ENCODE data around the gene ULK4.

ULK4 gene

GRCh38 chr3:41519746-41520145 lies 442.2 kb downstream of the ULK4 start:
- peaks cover 12% of the 10 kb centered on the region for H3K9me3 ChIP-seq (ENCODE audit: insufficient read depth, low read length)
- H3K4me2 ChIP-seq (ENCODE audit: low read length), result no peak overlapping the region
- no peak overlapping the region for H2AFZ ChIP-seq (ENCODE audit: low read depth, low read length)
- H3K4me1 ChIP-seq (ENCODE audit: low read length), result peaks cover 36% of the 10 kb centered on the region
- H3K4me3 ChIP-seq (ENCODE audit: low read length), result no peak overlapping the region
- no peaks in the 10 kb centered on the region for H3K79me2 ChIP-seq (ENCODE audit: low read length)
- H3K27ac ChIP-seq (ENCODE audit: low read length), result no peak overlapping the region
- H3K27me3 ChIP-seq (ENCODE audit: low read depth, low read length), result peaks cover 38% of the 10 kb centered on the region
- TF ChIP-seq, protein P1, sequence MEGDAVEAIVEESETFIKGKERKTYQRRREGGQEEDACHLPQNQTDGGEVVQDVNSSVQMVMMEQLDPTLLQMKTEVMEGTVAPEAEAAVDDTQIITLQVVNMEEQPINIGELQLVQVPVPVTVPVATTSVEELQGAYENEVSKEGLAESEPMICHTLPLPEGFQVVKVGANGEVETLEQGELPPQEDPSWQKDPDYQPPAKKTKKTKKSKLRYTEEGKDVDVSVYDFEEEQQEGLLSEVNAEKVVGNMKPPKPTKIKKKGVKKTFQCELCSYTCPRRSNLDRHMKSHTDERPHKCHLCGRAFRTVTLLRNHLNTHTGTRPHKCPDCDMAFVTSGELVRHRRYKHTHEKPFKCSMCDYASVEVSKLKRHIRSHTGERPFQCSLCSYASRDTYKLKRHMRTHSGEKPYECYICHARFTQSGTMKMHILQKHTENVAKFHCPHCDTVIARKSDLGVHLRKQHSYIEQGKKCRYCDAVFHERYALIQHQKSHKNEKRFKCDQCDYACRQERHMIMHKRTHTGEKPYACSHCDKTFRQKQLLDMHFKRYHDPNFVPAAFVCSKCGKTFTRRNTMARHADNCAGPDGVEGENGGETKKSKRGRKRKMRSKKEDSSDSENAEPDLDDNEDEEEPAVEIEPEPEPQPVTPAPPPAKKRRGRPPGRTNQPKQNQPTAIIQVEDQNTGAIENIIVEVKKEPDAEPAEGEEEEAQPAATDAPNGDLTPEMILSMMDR (IDR thresholded peaks at IDR 0.05; ENCODE audit: low read depth, low read length), result no peak
- no peak for TF ChIP-seq EZH2phosphoT487 (IDR thresholded peaks at IDR 0.05; ENCODE audit: low read depth)
- no peak overlapping the region for H3K9ac ChIP-seq (ENCODE audit: low read length)
- H3K36me3 ChIP-seq (replicated peaks; ENCODE audit: low read depth, low read length), result no peaks in the 10 kb centered on the region
- H4K20me1 ChIP-seq (ENCODE audit: insufficient read depth, low read length), result no peaks in the 10 kb centered on the region

GRCh38 chr3:41518626-41519025 lies 443.3 kb downstream of the ULK4 start:
- Histone ChIP-seq H3K4me3 (ENCODE audit: low read length) (no peak overlapping the region), H4K20me1 (ENCODE audit: insufficient read depth, low read length) (no peaks in the 10 kb centered on the region), H3K4me1 (ENCODE audit: low read length) (peaks cover 27% of the 10 kb centered on the region), H3K36me3 (replicated peaks; ENCODE audit: low read depth, low read length) (no peaks in the 10 kb centered on the region), H2AFZ (ENCODE audit: low read depth, low read length) (no peak overlapping the region), H3K79me2 (ENCODE audit: low read length) (no peaks in the 10 kb centered on the region), H3K4me2 (ENCODE audit: low read length) (no peak overlapping the region), H3K27me3 (ENCODE audit: low read depth, low read length) (peaks cover 34% of the 10 kb centered on the region), H3K9me3 (ENCODE audit: insufficient read depth, low read length) (peaks cover 12% of the 10 kb centered on the region), H3K9ac (ENCODE audit: low read length) (no peak overlapping the region), H3K27ac (ENCODE audit: low read length) (no peak overlapping the region)
- TF ChIP-seq, protein P1 (IDR thresholded peaks at IDR 0.05; ENCODE audit: low read depth, low read length), result no peak
- TF ChIP-seq EZH2phosphoT487 (IDR thresholded peaks at IDR 0.05; ENCODE audit: low read depth), result no peak

DNA sequence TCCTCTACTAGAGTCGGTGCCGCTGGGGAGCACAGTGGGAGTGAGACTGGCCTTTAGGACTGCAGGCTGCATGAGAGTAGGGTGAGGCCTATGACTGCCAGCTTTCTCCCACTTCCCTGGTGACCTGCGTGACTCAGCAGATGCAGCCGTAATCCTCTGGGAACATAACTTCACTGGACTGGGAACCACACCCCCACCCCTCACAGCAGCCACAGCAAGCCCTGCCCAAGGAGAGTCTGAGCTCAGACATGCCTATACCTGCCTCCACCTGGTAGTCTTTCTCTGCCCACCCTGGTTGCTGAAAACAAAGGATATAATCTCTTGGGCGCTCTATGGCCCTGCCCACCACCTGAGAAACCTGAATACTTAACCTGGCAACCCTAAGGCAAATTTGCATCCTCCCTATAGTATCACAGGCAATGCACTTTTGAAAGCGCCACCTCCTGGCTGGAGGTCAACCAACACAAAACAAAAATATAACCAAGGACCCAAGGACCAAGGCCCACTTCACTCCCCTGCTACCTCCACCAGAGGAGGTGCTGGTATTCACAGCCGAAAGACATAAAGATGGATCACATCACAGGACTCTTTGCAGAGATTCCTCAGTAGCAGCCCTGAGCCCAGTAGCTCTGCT lies 453.7 kb downstream of the ULK4 start:
- Histone ChIP-seq H3K4me1 (ENCODE audit: low read length) (peaks cover 17% of the 10 kb centered on the region), H3K36me3 (replicated peaks; ENCODE audit: low read depth, low read length) (no peaks in the 10 kb centered on the region), H3K4me2 (ENCODE audit: low read length) (no peak overlapping the region), H3K79me2 (ENCODE audit: low read length) (no peaks in the 10 kb centered on the region), H4K20me1 (ENCODE audit: insufficient read depth, low read length) (no peaks in the 10 kb centered on the region), H3K9me3 (ENCODE audit: insufficient read depth, low read length) (peaks cover 17% of the 10 kb centered on the region), H3K27me3 (ENCODE audit: low read depth, low read length) (no peaks in the 10 kb centered on the region), H3K27ac (ENCODE audit: low read length) (no peak overlapping the region), H2AFZ (ENCODE audit: low read depth, low read length) (no peak overlapping the region), H3K4me3 (ENCODE audit: low read length) (no peak overlapping the region), H3K9ac (ENCODE audit: low read length) (no peak overlapping the region)
- no peak for TF ChIP-seq EZH2phosphoT487 (IDR thresholded peaks at IDR 0.05; ENCODE audit: low read depth)
- TF ChIP-seq, protein P1 (IDR thresholded peaks at IDR 0.05; ENCODE audit: low read depth, low read length), result peak; percentile 27

GRCh38 chr3:41507336-41508062 lies 454.4 kb downstream of the ULK4 start:
- Histone ChIP-seq H3K36me3 (replicated peaks; ENCODE audit: low read depth, low read length) (no peaks in the 10 kb centered on the region), H2AFZ (ENCODE audit: low read depth, low read length) (no peak overlapping the region), H3K79me2 (ENCODE audit: low read length) (no peaks in the 10 kb centered on the region), H4K20me1 (ENCODE audit: insufficient read depth, low read length) (no peaks in the 10 kb centered on the region), H3K27me3 (ENCODE audit: low read depth, low read length) (no peaks in the 10 kb centered on the region), H3K9ac (ENCODE audit: low read length) (no peak overlapping the region), H3K4me3 (ENCODE audit: low read length) (no peak overlapping the region), H3K4me2 (ENCODE audit: low read length) (no peak overlapping the region), H3K27ac (ENCODE audit: low read length) (no peak overlapping the region), H3K9me3 (ENCODE audit: insufficient read depth, low read length) (peaks cover 17% of the 10 kb centered on the region), H3K4me1 (ENCODE audit: low read length) (peaks cover 19% of the 10 kb centered on the region)
- no peak for TF ChIP-seq EZH2phosphoT487 (IDR thresholded peaks at IDR 0.05; ENCODE audit: low read depth)
- TF ChIP-seq, protein P1 (IDR thresholded peaks at IDR 0.05; ENCODE audit: low read depth, low read length), result no peak

All from OCI-LY3 (cell line).